GM23248 (cell line): ENCODE measurements around the gene PRRG1. TPM values are rescaled to one million over a fixed set of nuclear protein-coding genes. Genes with fewer than 3 reads are reported as not detected.

Experiments
- DNase-seq: peaks from one replicate; pipeline ENCODE4 v3.0.0-alpha.2; 2015
- H2AFZ ChIP-seq: fragments of 200-600 bp; sonication (generic); 2 replicates; pipeline ENCODE4 v1.6.1; 2016; ENCODE audit warnings: antibody characterized with exemption
- H3F3A ChIP-seq: fragments of 200-600 bp; sonication (generic); 2 replicates; pipeline ENCODE4 v1.6.1; 2016; ENCODE audit warnings: mild to moderate bottlenecking, antibody characterized with exemption, mixed run types; ENCODE audit not compliant: insufficient read depth
- H3K27ac ChIP-seq: fragments of 200-600 bp; sonication (generic); 2 replicates; pipeline ENCODE4 v1.5.1; 2016; ENCODE audit warnings: mild to moderate bottlenecking
- H3K27me3 ChIP-seq: fragments of 200-600 bp; sonication (generic); replicated peaks from 2 replicates; pipeline ENCODE4 v1.6.1; 2016; ENCODE audit warnings: mild to moderate bottlenecking; ENCODE audit not compliant: insufficient read depth
- H3K36me3 ChIP-seq: fragments of 200-600 bp; sonication (generic); 2 replicates; pipeline ENCODE4 v1.6.1; 2016; ENCODE audit warnings: low read depth, mild to moderate bottlenecking
- H3K4me1 ChIP-seq: fragments of 200-600 bp; sonication (generic); 2 replicates; pipeline ENCODE4 v1.6.1; 2016; ENCODE audit warnings: mild to moderate bottlenecking; ENCODE audit not compliant: insufficient read depth
- H3K4me2 ChIP-seq: fragments of 200-600 bp; sonication (generic); one replicate; pipeline ENCODE4 v1.6.1; 2016; ENCODE audit warnings: mild to moderate bottlenecking; ENCODE audit not compliant: unreplicated experiment
- H3K4me3 ChIP-seq: fragments of 200-600 bp; sonication (generic); 2 replicates; pipeline ENCODE4 v1.5.1; 2016; ENCODE audit warnings: mild to moderate bottlenecking
- H3K79me2 ChIP-seq: fragments of 200-600 bp; sonication (generic); 2 replicates; pipeline ENCODE4 v1.6.1; 2016; ENCODE audit warnings: mild to moderate bottlenecking; ENCODE audit not compliant: insufficient read depth
- H3K9ac ChIP-seq: fragments of 200-600 bp; sonication (generic); 2 replicates; pipeline ENCODE4 v1.6.1; 2016; ENCODE audit warnings: mild to moderate bottlenecking
- H3K9me2 ChIP-seq: fragments of 200-600 bp; sonication (generic); 2 replicates; pipeline ENCODE4 v1.6.1; 2016; ENCODE audit warnings: mixed run types, mild to moderate bottlenecking, moderate library complexity; ENCODE audit not compliant: insufficient read depth
- H3K9me3 ChIP-seq: fragments of 200-600 bp; sonication (generic); one replicate; pipeline ENCODE4 v1.6.1; 2017; ENCODE audit warnings: low read depth
- H4K20me1 ChIP-seq: fragments of 200-600 bp; sonication (generic); 2 replicates; pipeline ENCODE4 v1.6.0; 2016; ENCODE audit not compliant: insufficient read depth
- EZH2 ChIP-seq: fragments of 200-600 bp; sonication (generic); IDR thresholded peaks from 2 replicates; pipeline ENCODE4 v1.6.1; 2018; ENCODE audit warnings: antibody characterized with exemption, mild to moderate bottlenecking; ENCODE audit not compliant: insufficient read depth, poor library complexity, severe bottlenecking
- EZH2phosphoT487 ChIP-seq: fragments of 200-600 bp; sonication (generic); IDR thresholded peaks from 2 replicates; pipeline ENCODE4 v1.6.1; 2018; ENCODE audit warnings: antibody characterized with exemption, moderate library complexity, mild to moderate bottlenecking, low read depth; ENCODE audit not compliant: insufficient read depth
- WGBS, 2 experiments: methylation state at CpG; one replicate each; pipeline ENCODE4 v1.1.6; 2015 to 2017; ENCODE audit warnings: low lambda C conversion rate in 2 of 2, low coverage in 1 of 2; ENCODE audit errors: missing lambda C conversion rate in 2 of 2; 5-methylcytosine and 5-hydroxymethylcytosine counted together
- in situ Hi-C: fragments of 300-500 bp; cut with MboI; formaldehyde crosslinking; loops from 2 replicates; pipeline ENCODE4 v1.15.0; 2020
- polyA plus RNA-seq: library from polyadenylated mRNA; unstranded; fragments of >200 nt; fragmentation: Nextera tagmentation; extraction: Ambion mirVana; gene quantifications from 2 replicates; pipeline ENCODE4 v1.2.1, GENCODE V29; 2016
- total RNA-seq: library from RNA; depleted of rRNA; stranded (reverse); fragments of >200 nt; shearing (Covaris generic); gene quantifications from 2 replicates; pipeline ENCODE4 v1.2.3, GENCODE V29; 2014

Gene PRRG1
- total and polyA plus RNA-seq, 2 experiments from 2014 or later, result 7.3 to 11.7 TPM

DNA sequence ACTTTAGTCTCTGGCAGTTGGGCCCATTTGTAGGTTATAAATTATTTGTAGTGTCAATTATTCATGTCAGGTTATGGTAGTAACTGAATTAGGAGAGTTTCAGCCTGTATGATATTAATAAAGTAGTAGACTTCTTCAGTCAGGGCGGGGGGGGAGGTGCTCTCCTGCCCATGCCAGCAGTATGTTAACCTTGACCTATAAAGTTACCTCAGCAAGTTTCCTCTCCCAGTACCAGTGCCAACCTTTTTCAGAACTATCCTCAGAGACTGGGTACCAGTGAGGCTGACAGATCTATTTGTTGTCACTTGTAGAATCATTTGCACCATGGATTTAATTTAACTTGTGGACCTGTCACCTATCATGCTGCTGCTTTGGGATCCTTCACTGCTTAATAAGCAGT lies 88.0 kb downstream of the PRRG1 start:
- Histone ChIP-seq H3K27me3 (no peaks in the 10 kb centered on the region), H2AFZ (no peak overlapping the region), H3K27ac (no peak overlapping the region), H3K9ac (no peak overlapping the region), H3K9me3 (no peaks in the 10 kb centered on the region), H4K20me1 (no peaks in the 10 kb centered on the region), H3K9me2 (no peaks in the 10 kb centered on the region), H3F3A (no peaks in the 10 kb centered on the region), H3K36me3 (no peaks in the 10 kb centered on the region), H3K4me2 (no peak overlapping the region), H3K79me2 (no peaks in the 10 kb centered on the region), H3K4me1 (no peaks in the 10 kb centered on the region), H3K4me3 (no peak overlapping the region)
- in situ Hi-C loops, result no loop called here
- no peak for TF ChIP-seq EZH2
- TF ChIP-seq EZH2phosphoT487, result no peak
- DNase-seq, result no peak
- WGBS, 2 experiments, result 100% methylated on average over 1 of the region's 1 CpG

DNA sequence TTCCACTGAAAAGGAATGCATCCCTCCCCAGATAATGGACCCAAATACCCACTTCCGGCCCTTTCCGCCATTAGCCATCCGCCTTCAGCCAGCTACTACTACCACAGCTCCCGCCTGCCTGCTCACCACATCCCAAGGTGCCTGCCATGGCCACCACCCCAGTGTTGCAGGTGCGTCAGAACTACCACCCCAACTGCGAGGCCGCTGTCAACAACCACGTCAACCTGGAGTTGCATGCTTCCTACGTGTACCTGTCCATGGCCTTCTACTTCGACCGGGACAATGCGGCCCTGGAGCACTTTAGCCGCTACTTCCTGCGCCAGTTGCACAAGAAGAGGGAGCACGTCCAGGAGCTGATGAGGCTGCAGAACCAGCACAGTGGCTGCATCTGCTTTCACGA lies 92.2 kb downstream of the PRRG1 start:
- H3K27ac ChIP-seq, result no peak overlapping the region
- H3K9ac ChIP-seq, result no peak overlapping the region
- H3K4me1 ChIP-seq, result no peaks in the 10 kb centered on the region
- no peaks in the 10 kb centered on the region for H3K9me3 ChIP-seq
- TF ChIP-seq EZH2phosphoT487 (no peak), EZH2 (no peak)
- no peaks in the 10 kb centered on the region for H3K36me3 ChIP-seq
- no peaks in the 10 kb centered on the region for H3K79me2 ChIP-seq
- H2AFZ ChIP-seq, result no peak overlapping the region
- in situ Hi-C loops, result no loop called here
- H3K27me3 ChIP-seq, result no peaks in the 10 kb centered on the region
- no peak overlapping the region for H3K4me2 ChIP-seq
- DNase-seq, result no peak
- H3K9me2 ChIP-seq, result no peaks in the 10 kb centered on the region
- H3F3A ChIP-seq, result no peaks in the 10 kb centered on the region
- WGBS, 2 experiments, result 92% methylated on average over 16 of the region's 16 CpGs
- H4K20me1 ChIP-seq, result no peaks in the 10 kb centered on the region
- no peak overlapping the region for H3K4me3 ChIP-seq

DNA sequence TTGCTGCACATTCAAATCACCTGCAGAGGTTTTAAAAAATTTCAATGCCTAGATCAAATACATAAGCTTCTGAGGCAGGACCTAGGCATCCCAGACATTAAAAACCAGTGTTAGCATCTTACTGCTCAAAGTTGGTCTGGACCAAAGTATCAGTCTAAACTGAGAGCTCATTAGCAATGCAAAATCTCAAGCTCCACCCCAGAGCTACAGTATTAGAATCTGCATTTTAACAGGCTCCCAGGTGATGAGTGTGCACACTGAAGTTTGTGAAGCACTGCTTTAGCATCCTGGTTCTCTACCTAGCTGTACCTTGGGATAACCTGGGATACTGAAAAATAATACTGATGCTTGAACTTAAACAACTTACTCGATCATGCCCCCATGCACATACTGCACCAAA lies 96.0 kb downstream of the PRRG1 start:
- Histone ChIP-seq H2AFZ (no peak overlapping the region), H3K79me2 (no peaks in the 10 kb centered on the region), H3K27me3 (no peaks in the 10 kb centered on the region), H3K4me3 (no peak overlapping the region), H3K4me1 (no peaks in the 10 kb centered on the region), H3K9ac (no peak overlapping the region), H3K9me3 (no peaks in the 10 kb centered on the region), H3K27ac (no peak overlapping the region), H3K36me3 (no peaks in the 10 kb centered on the region), H3F3A (no peaks in the 10 kb centered on the region), H4K20me1 (no peaks in the 10 kb centered on the region), H3K4me2 (no peak overlapping the region), H3K9me2 (no peaks in the 10 kb centered on the region)
- no peak for TF ChIP-seq EZH2
- no peak for TF ChIP-seq EZH2phosphoT487
- WGBS, 2 experiments, result 93 to 94% methylated on average over 1 of the region's 1 CpG
- in situ Hi-C loops, result no loop called here
- no peak for DNase-seq

GRCh38 chrX:37453821-37454220 lies 104.7 kb downstream of the PRRG1 start:
- 94 to 100% methylated on average over 1 of the region's 1 CpG for WGBS, 2 experiments
- Histone ChIP-seq H3K4me2 (no peak overlapping the region), H3K4me3 (no peak overlapping the region), H3K9me2 (no peaks in the 10 kb centered on the region), H3K9me3 (no peaks in the 10 kb centered on the region), H3K4me1 (peaks cover 12% of the 10 kb centered on the region), H4K20me1 (no peaks in the 10 kb centered on the region), H3K79me2 (no peaks in the 10 kb centered on the region), H3K36me3 (no peaks in the 10 kb centered on the region), H3K9ac (no peak overlapping the region), H3K27ac (no peak overlapping the region), H3F3A (peaks cover 3% of the 10 kb centered on the region; the same call in 1 of the 2 replicates), H3K27me3 (no peaks in the 10 kb centered on the region), H2AFZ (no peak overlapping the region)
- TF ChIP-seq EZH2phosphoT487 (no peak), EZH2 (no peak)
- in situ Hi-C loops, result no loop called here
- DNase-seq, result no peak
